GM21723 (cell line): ENCODE data around the gene PACS1.

Source experiments
- ATAC-seq: cut with Tn5 transposase; IDR thresholded peaks from one replicate; pipeline ENCODE4 v1.9.1; 2021; ENCODE audit warnings: mild to moderate bottlenecking, moderate library complexity; ENCODE audit not compliant: unreplicated experiment

Gene PACS1

DNA sequence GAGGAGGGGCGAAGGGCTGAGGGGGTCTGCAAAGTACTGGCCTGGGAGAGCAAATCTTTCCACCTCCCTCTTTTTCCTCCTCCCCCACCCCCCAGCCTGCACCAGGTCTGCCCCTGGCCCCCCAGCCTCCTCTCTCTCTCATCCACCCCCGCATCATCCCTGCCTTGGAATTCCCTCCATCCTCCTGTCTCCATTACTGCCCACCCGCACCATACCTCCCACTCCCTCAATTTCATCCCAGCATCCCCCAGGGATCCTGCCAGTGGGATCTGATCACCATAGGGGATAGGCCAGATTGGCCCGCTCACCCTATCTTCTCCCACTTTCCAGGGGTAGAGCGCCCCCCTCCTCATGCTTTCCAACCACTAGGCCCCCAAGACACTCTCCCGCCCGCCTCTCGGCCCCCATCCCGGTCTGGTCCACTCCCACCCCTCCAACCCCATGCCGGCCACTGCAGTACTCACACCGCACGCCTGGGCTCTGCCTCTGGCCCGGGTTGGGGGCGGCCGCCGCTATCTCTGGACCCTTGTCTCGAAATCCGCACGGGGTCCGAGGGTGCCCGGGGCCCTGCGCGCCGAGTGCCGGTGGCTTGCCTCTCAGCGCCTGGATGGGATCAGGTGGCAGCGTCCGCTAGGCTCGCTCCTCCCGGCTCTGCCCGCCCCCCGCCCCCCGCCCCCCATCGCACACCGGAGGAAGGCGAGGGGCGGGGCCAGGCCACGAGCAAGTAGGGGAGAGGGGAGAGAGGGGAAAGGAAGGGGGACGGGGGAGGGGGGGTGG is 21.3 kb upstream of the PACS1 start, which contains the start of gene GAL3ST3:
Gene GAL3ST3 (minus strand): TSS at position 615 of the 777 bp plus-strand sequence. CDS start 3,746 bp downstream, outside the sequence.
- no peak for ATAC-seq

DNA sequence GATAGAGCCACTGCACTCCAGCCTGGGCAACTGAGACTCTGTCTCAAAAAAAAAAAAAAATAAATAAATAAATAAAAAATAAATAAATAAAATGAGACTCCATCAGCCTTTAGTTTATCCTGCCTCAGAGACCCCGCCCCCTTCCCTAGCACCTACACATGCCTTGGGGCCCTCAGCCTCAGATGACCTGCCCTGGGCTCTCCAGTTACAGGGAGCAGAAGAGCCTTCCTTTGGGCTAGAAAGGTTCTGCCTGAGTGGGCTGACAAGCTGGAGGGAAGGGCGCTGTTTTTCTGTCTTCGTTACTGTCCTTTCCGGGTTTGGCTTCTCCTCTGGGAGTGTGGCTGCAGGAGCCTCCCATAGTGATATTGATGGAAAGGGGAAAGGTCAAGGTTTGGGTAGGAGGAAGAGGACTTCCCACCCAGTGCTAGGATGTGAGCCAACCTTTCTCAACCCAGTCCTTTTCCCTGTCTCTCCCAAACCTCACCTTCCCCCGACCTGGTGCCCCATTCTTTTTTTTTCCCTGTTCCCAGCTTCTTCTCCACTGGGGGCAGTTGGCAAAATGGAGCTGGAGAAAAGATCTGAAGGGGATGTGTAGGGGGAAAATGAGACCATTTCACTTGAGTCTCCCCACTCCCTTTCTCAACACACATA is 19.4 kb upstream of the PACS1 start:
- ATAC-seq = no peak

DNA sequence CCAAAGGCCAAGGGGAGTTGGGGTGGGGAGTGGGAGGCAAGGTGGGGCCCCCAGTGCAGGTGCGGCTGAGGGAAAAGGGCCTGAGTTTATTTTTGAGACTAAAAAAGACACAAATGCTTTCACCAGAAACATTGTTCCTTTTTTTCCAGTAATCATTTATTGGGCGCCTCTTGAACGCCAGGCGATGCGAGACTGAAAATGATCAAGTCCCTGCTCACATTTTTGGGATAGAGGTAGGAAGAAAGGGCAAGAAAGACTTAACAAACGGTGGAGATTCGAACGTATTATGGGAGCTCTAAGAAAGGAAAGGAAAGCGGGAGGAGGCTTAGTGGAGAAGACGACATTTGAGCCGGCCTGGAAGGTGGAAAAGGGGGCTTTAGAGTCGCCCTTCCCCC is 18.7 kb upstream of the PACS1 start:
- no peak for ATAC-seq

DNA sequence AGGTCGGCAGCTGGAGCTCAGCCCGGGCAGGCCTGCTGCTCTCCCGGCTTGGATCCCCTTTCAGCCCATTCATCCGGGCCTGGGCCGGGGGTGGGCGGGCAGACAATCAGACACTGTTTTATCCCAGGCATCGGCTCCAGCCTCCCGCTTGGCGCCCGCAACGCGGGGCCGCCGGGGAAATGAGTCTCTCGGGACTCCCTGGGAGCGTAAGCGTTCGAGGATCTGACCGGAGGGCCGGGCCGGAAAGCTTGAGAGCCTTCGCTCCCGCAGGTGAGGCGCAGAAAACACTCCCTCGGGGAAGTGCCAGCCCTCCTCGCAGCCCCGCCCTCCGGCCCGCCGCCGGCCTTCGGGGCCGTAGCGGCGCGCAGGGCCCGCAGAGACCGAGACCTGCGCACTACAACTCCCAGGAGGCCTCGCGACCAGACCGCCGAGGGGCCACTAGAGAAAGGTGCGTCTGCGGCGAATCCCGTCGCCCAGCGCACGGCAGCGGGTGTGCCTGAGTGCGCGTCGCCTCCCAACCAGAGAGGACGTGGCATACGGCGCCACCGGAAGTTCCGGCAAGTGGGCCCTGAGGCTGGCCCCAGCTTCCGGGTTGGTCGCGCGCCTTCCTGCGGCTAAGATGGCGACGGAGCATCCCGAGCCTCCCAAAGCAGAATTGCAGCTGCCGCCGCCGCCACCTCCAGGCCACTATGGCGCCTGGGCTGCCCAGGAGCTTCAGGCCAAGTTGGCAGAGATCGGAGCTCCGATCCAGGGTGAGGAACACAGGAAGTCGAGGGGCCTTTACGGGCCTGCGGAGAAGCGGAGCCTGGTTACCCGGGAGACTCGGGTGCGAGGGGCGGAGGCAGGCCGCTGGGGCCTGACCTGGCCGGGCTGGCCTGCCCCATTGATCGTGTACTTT is 18.1 kb upstream of the PACS1 start, which contains the start of gene SF3B2:
Gene SF3B2 (plus strand): TSS at position 599 of the 898 bp plus-strand sequence. CDS start 21 bp downstream, at position 620.
- peak; percentile 95 for ATAC-seq

DNA sequence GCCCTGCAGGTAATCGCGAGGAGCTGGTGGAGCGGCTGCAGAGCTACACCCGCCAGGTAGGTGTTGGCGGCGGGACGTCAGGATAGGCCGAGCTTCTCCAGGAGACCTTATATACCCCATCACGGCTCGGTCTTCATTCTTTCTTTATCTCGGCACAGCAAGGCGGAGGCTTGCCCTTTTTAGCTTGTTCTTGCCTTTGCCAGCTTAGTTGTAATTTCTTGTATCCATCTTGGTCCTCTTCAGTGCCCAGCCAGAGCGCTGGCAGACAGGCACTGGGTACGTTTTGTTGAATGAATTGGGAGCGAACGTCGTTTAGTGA is 17.4 kb upstream of the PACS1 start:
- no peak for ATAC-seq

DNA sequence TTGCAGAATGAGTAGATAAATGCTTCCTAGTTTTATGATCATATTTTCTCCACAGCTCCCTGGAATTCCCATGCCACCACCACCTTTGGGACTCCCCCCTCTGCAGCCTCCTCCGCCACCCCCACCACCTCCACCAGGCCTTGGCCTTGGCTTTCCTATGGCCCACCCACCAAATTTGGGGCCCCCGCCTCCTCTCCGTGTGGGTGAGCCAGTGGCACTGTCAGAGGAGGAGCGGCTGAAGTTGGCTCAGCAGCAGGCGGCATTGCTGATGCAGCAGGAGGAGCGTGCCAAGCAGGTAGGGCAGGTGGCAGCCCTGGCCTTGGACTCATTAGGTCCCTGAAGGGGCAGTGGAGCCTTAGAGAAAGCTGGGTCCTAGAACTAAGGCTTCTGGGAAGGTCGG is 15.1 kb upstream of the PACS1 start:
- no peak for ATAC-seq

DNA sequence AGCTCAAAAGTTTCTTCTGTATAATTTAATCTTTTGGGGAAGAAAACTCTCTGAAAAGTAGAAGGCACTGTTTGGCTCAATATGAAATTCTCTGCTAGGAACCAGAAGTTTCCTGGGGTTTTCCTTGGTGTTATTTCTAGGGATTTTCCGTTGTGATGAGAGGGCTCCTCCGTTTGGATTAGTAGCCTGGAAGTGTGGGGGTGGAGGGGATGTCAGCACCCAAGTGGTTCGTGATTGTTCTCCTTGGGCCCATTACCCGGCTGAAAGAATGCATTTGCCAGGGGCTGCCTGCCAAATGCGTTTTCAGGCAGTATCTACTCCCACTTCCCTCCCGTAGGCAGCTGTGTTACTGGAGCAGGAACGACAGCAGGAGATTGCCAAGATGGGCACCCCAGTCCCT is 13.6 kb upstream of the PACS1 start:
- ATAC-seq = no peak

DNA sequence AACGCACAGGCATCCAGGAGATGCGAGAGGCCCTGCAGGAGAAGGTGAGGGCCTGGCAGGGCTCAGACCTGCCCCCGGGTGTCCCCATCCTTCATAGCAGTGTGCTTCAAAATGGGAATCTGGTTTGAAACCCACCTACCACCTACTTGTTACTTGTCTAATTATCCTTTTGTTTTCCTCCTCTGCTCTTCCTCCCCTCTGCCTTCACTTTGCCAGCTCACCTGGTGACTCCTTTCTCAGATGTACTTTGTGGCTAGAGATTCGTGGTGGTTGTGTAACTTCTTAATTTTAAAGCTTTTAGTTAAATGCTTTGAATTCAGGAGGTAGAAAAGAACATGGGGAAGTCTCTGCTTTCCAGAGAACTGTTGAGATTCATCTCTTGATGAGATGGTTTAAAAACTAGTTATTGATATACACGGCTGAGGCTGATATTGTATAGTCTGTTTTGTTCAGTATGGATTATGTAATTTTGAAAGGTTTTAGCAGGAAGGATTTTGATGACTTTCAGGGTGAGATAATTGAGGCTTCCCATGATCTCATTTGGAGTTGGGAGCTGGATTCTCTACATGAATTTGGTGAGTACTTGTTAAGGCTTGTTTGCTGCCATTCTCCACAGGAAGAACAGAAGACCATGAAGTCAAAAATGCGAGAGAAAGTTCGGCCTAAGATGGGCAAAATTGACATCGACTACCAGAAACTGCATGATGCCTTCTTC is 9.9 kb upstream of the PACS1 start:
- no peak for ATAC-seq

DNA sequence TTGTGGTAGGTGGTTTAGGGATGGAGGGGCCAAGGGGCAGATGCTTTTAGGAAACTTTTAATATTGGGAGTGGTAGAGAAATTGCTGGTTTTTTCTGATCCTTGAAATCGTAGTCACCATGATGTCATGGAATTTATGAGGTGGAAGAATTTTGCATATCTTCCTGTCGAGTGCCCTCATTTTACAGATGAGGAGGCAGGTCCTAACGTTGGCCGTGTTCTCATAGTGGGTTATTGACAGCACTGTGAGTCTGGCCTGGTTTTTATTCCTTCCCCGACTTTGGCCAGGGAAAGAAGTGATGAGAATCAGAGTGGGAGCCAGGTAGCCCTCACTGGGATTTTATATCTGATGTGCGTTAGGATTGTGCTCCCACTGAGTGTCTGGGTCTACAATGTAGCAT is 8.8 kb upstream of the PACS1 start:
- no peak for ATAC-seq

DNA sequence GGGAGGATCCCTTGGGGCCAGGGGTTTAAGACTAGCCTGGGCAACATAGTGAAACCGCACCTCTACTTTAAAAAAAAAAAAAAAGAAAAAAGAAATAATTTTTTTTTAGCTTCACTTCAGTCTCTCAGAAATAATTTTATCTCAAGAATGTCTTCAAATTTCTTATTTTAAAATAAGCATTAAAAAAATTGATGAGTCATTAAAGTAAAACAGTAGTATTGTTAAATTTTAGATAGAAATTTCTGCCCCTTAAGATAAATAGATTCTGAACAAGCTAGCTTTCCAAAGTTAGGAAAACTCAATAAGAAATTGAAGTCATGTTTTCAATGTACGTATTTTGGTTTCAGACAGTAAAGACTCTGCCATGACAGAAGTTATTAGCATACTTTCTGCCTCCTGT is 7.7 kb upstream of the PACS1 start:
- no peak for ATAC-seq

DNA sequence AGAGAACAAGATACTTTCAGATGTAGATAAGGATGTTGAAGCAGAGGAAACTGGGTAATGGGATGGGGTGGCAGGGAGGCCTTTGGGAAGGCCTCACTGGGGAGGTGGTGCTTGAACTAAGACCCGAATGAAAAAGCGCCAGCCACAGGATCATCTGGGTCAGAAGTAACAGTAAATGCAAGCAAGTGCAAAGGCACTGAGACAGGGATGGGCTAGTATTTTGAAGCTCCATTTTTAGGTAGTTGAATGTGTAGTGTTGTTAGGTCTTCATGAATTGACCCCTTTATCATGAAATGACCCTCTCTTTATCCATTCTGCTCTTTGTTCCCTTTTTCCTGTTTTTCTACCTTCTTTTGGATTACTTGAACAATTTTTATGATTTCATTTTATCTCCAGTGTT is 6.2 kb upstream of the PACS1 start:
- no peak for ATAC-seq

DNA sequence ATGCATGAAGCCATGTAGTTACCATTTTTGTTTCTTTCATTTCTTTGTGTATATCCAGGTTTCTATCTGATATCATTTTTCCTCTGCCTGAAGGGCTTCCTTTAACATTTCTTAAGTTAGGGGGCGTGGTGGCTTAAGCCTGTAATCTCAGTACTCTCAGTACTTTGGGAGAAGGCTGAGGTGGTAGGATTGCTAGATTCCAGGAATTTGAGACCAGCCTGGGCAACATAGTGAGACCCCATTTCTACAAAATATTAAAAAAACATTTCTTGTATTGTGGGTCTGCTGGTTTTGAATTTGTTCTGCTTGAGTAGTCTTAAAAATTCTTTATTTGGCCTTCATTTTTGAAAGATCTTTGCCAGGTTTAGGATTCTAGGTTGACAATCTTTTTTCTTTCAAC is 5.5 kb upstream of the PACS1 start:
- ATAC-seq = no peak

DNA sequence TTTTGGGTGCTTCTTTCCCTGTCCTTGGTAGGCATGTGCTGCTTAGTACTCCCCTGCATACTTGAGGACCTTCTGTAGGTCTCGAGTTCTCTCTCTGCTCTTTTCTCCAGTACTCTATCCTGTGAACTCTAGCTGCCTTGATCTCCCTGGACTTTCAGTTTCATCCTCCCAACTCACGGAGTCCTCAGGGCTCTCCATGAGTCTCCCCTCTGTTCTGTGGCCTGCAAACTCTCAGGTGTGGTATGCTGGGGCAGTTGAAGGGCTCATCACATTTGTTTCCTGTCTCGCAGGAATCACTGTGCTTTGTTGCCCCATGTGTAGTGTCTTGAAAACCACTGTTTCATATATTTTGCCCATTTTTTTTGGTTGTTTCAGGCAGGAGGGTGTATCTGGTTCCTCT is 3.3 kb upstream of the PACS1 start:
- no peak for ATAC-seq

DNA sequence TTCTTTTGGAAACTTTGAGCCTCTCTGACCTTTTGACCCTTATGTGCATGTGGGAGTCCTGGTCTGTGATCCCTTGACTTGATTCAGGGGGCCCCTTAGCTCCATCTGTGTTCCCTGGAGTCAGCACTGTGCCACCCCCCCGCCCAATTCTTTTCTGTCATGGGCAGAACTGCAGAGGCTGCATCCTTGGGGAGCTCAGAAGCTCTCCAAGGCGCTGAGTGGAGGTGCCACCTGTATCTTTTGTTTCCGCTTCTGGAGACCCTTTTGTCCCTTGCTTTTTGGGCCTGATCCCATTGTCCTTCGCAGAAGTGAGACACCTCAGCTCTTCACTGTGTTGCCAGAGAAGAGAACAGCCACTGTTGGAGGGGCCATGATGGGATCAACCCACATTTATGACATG is 2.4 kb upstream of the PACS1 start:
- ATAC-seq = no peak

DNA sequence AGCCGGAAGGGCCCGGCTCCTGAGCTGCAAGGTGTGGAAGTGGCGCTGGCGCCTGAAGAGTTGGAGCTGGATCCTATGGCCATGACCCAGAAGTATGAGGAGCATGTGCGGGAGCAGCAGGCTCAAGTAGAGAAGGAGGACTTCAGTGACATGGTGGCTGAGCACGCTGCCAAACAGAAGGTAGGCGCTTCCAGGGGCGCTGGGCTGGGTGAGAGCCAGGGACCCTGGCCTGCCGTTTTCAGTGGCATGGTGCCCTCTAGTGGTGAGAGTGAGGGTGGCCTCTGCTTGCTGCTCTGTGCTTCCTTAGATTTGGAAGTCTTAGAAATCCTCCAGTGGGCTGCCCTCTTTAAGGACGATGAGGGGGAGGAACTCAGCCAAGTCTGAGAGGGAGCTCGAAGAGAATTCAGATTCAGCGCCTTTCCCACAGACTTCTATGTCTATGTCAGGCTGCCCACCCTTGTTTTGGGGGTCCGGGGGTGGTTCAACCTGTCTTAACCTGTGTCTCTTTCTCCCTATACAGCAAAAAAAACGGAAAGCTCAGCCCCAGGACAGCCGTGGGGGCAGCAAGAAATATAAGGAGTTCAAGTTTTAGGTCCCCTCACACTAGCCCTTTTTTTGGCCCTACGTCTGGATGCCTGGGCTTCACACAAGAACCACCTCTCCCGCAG is 1.8 kb upstream of the PACS1 start:
- no peak for ATAC-seq

DNA sequence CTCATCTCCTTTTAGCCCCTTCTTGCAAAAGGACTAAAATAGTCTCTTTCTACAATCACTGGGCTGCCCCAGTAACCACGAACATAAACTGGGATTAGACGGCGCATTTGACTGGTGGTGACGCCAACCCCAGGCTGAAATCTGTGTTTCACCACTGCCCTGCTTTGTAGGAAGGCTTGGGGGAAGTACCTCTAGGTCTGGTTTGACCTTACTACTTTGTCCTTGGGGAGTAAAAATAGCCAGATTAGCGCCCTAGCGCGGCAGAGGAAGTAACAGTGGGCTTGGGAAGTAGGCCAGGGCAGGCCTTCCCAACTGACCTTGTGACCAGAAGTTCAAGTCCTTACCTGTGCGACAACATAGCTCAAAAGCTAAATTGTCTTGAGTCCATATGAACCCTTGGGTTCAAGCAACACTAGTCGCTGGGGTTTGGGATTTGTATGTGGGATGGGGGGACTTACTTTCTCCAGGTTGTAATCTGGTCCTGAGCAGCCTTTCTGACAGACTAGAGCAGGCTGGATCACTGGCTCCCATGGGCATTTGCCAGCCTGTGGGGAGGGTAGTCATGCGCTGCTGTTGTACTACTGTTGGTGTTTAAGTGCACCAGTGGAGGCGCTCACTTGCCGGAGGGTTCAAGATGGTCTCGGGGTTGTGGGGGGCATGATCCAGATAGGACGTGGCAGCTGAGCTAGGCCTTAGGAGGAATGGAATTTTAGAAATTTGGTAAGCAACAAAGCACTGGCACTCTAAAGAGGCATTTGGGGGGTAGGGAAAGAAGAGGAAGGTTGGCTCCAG is 953 bp upstream of the PACS1 start:
- peak; percentile 7 for ATAC-seq

DNA sequence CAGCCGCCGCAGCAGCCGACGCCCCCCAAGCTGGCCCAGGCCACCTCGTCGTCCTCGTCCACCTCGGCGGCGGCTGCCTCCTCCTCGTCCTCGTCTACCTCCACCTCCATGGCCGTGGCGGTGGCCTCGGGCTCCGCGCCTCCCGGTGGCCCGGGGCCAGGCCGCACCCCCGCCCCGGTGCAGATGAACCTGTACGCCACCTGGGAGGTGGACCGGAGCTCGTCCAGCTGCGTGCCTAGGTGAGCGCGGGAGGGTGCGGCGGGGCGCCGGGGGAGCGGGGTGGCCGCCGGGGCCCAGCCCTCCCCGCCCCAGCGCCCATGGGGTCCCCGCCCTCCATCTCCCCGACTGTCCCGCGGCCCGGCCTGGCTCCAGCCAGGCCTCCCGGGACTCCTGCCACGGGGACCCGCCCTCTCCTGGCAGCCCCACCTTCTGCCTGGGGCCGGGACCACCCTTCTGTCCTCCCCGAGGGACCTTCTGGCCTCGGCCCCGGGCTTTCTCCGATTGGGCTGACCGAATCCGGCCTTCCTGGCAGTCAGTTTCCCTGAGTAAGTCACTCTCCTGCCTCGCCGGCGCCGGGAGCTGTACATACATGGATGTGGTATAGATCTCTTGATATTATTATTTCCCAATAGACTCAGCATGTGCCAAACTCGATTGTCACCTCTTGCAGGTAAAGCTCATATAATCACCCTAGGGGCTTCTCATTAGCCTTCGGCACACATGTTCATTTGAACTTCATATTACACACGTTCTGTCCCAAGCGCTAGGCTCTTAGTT is 720 bp downstream of the PACS1 start:
- peak; percentile 12 for ATAC-seq

DNA sequence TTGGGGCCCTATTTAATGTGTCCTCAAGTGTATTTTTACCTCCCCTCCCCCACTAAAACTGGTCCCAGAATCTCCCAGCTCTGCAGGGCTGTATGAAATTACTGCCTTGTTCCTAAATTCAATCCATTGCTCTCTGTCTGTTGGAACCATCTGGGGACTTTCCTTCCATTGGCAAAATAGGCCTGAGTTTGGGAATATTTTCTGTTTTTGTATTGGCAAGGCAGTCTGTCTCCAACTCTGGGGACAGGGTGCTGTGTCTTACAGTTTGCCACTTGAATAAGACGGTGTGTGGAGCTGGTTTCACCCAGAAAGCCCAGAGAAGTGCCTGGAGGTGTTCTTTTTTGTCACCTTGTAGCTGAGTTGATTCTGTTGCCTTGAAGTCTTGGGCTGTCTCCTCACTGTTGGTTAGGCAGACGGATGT is 1.3 kb downstream of the PACS1 start:
- ATAC-seq = no peak

DNA sequence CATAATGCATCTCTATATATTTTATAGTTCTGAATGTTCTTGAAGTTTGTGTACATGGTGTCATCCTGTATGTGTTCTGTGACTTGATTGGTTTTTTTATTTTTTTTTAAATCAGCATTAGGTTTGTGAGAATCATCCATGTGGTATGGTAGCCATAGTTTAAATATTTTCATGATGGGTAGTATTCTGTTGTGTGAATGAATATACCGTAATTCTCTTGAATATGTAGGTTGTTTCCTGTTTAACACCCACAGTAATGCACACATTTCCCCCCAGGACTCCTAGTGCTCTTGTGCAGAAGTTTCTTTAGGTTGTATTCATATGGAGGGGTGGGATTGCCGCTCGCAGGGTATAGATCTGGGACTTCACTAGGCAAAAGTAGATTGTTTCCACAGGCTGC is 2.0 kb downstream of the PACS1 start:
- ATAC-seq = no peak
